Liver (tissue), 3 donors: ENCODE data around the gene RAP1GAP2.
"Not testable (repeated sequence)": the region's sequence is repeated elsewhere in the genome, so short reads cannot be mapped to it uniquely, and the experiment has no call there.

ENCODE experiments used
- CTCF ChIP-seq: fragments of 150-350 bp; IDR thresholded peaks from 2 replicates; pipeline ENCODE4 v1.5.1; 2017; ENCODE audit warnings: improper control_type of control experiment, low read depth, low read length; ENCODE audit not compliant: missing input control
- GABPA ChIP-seq, 2 donors: IDR thresholded peaks in 1 of 2; conservative IDR thresholded peaks in 1 of 2; 2 replicates each; pipeline ENCODE4 v1.6.1; 2016; ENCODE audit warnings: antibody characterized with exemption in 2 of 2, mild to moderate bottlenecking in 1 of 2, moderate library complexity in 1 of 2
- HNF4G ChIP-seq: IDR thresholded peaks from 2 replicates; pipeline ENCODE4 v1.6.1; 2016; ENCODE audit warnings: antibody characterized with exemption
- NR2F2 ChIP-seq: IDR thresholded peaks from 2 replicates; pipeline ENCODE4 v1.6.1; 2016; ENCODE audit warnings: antibody characterized with exemption
- RAD21 ChIP-seq, 2 donors: IDR thresholded peaks; 2 replicates each; pipeline ENCODE4 v1.6.1; 2016; ENCODE audit warnings: antibody characterized with exemption in 2 of 2, mild to moderate bottlenecking in 2 of 2
- REST ChIP-seq: IDR thresholded peaks from 2 replicates; pipeline ENCODE4 v1.6.1; 2016; ENCODE audit warnings: antibody characterized with exemption, mild to moderate bottlenecking
- SP1 ChIP-seq: IDR thresholded peaks from 2 replicates; pipeline ENCODE4 v1.6.1; 2018; ENCODE audit warnings: antibody characterized with exemption, mild to moderate bottlenecking
- TAF1 ChIP-seq: conservative IDR thresholded peaks from 2 replicates; pipeline ENCODE4 v1.6.1; 2016; ENCODE audit warnings: antibody characterized with exemption, mild to moderate bottlenecking
- YY1 ChIP-seq: IDR thresholded peaks from 2 replicates; pipeline ENCODE4 v1.6.1; 2016; ENCODE audit warnings: antibody characterized with exemption, mild to moderate bottlenecking
- ZBTB33 ChIP-seq: IDR thresholded peaks from 2 replicates; pipeline ENCODE4 v1.6.1; 2016; ENCODE audit warnings: antibody characterized with exemption
- TF ChIP-seq, protein P1 (sequence below): IDR thresholded peaks from 2 replicates; pipeline ENCODE4 v1.6.1; 2016; ENCODE audit warnings: antibody characterized with exemption
- donor health status: healthy.
- donor health status: healthy.

- TF ChIP-seq NR2F2; CTCF; TAF1; REST; RAD21 (IDR thresholded peaks at IDR 0.05); YY1; HNF4G; SP1; ZBTB33; GABPA (IDR thresholded peaks at IDR 0.05 in 1 of 2, conservative IDR thresholded peaks at IDR 0.05 in 1 of 2): not testable (repeated sequence)
- TF ChIP-seq, protein P1, sequence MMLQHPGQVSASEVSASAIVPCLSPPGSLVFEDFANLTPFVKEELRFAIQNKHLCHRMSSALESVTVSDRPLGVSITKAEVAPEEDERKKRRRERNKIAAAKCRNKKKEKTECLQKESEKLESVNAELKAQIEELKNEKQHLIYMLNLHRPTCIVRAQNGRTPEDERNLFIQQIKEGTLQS = not testable (repeated sequence)
Observed at GRCh38 chr17:2819294-2819693, 23.1 kb downstream of the RAP1GAP2 start.
